ENCODE measurements around the gene KLRK1. TPM values are rescaled to one million over a fixed set of nuclear protein-coding genes. Genes with fewer than 3 reads are reported as not detected.
"Not testable (repeated sequence)": the region's sequence is repeated elsewhere in the genome, so short reads cannot be mapped to it uniquely, and the experiment has no call there.

The KLRK1 gene
- total and polyA plus RNA-seq, 11 donors, result 0.28 to 6.6 (median 0.49) TPM; not detected in 2

- intact Hi-C loops (cut with DNase I), result no loop called here
- no peaks in the 10 kb centered on the region for H3K9me3 ChIP-seq
- H3K4me3 ChIP-seq, result no peak overlapping the region
- no peak for DNase-seq
- H3K27me3 ChIP-seq, result no peaks in the 10 kb centered on the region
- no peak for TF ChIP-seq POLR2A (IDR thresholded peaks at IDR 0.05)
- TF ChIP-seq CTCF (IDR thresholded peaks at IDR 0.05), result no peak
- WGBS, 4 donors, result 60 to 95% (median 93%) methylated on average over 1 of the region's 1 CpG
- H3K4me1 ChIP-seq, result peaks cover 0 to 28% (median 5%) of the 10 kb centered on the region in 12 donors
- no peaks in the 10 kb centered on the region for H3K36me3 ChIP-seq
- no peak overlapping the region for H3K27ac ChIP-seq
- ATAC-seq, result no peak
These were observed 30.9 kb downstream of the KLRK1 start for GRCh38 chr12:10358969-10359368.

GRCh38 chr12:10358131-10358530, 31.7 kb downstream of the KLRK1 start:
- no peak for TF ChIP-seq POLR2A (IDR thresholded peaks at IDR 0.05)
- TF ChIP-seq CTCF (IDR thresholded peaks at IDR 0.05), result no peak
- DNase-seq (no peak), ATAC-seq (no peak)
- Histone ChIP-seq H3K4me3 (no peak overlapping the region), H3K4me1 (peaks cover 0 to 20% (median 1%) of the 10 kb centered on the region in 12 donors), H3K9me3 (no peaks in the 10 kb centered on the region), H3K27ac (no peak overlapping the region), H3K36me3 (no peaks in the 10 kb centered on the region), H3K27me3 (no peaks in the 10 kb centered on the region)
- WGBS, 4 donors, result 61 to 81% (median 76%) methylated on average over 5 of the region's 5 CpGs
- intact Hi-C loops (cut with DNase I), result no loop called here

DNA sequence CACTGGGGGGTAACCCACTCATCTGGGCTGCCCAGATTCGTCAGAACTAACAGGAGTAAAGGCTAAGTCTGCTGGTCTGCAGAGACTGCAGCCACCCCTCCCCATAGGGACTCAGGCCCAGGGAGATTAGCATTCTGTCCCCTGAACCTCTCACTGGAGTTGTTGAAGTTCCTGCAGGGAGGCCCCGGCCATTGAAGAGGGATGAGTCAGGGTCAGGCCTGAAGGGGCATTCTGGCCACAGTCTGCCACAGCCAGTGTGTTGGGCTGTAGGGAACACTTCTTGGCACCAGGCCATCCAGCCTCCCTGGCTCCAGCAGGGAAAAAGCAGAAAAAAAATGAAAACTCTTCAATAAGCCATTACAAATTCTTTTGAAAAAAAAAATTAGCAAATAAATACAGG, 35.3 kb downstream of the KLRK1 start:
- H3K9me3 ChIP-seq, result peaks cover 0 to 10% (median 0%) of the 10 kb centered on the region in 12 donors
- no peak overlapping the region for H3K27ac ChIP-seq
- no peaks in the 10 kb centered on the region for H3K27me3 ChIP-seq
- ATAC-seq (no peak), DNase-seq (no peak)
- TF ChIP-seq POLR2A (IDR thresholded peaks at IDR 0.05), result no peak
- TF ChIP-seq CTCF (IDR thresholded peaks at IDR 0.05), result no peak
- H3K36me3 ChIP-seq, result no peaks in the 10 kb centered on the region
- 47 to 66% (median 58%) methylated on average over 2 of the region's 2 CpGs for WGBS, 4 donors
- intact Hi-C loops (cut with DNase I), result loop anchor here in 1 of 10 donors (5.0 kb wide), 1 partner anchor 197 kb away; no protein-coding TSS in a partner anchor
- H3K4me1 ChIP-seq, result no peaks in the 10 kb centered on the region
- no peak overlapping the region for H3K4me3 ChIP-seq

- no peak overlapping the region for H3K27ac ChIP-seq
- no peak for ATAC-seq
- no peak for DNase-seq
- no peaks in the 10 kb centered on the region for H3K36me3 ChIP-seq
- H3K9me3 ChIP-seq, result peaks cover 0 to 10% (median 0%) of the 10 kb centered on the region in 12 donors
- H3K27me3 ChIP-seq, result no peaks in the 10 kb centered on the region
- no peaks in the 10 kb centered on the region for H3K4me1 ChIP-seq
- intact Hi-C loops (cut with DNase I), result loop anchor here in 1 of 10 donors (5.0 kb wide), 1 partner anchor 197 kb away; no protein-coding TSS in a partner anchor
- TF ChIP-seq POLR2A (IDR thresholded peaks at IDR 0.05) (no peak), CTCF (IDR thresholded peaks at IDR 0.05) (no peak)
- H3K4me3 ChIP-seq, result no peak overlapping the region
- WGBS, 4 donors, result 69 to 82% (median 73%) methylated on average over 2 to 4 of the region's 4 CpGs
These were observed 35.8 kb downstream of the KLRK1 start for GRCh38 chr12:10354071-10354470.

GRCh38 chr12:10351457-10351856, 38.4 kb downstream of the KLRK1 start:
- H3K9me3 ChIP-seq, H3K4me1 ChIP-seq, H3K36me3 ChIP-seq, H3K27ac ChIP-seq, DNase-seq, H3K4me3 ChIP-seq, H3K27me3 ChIP-seq, ATAC-seq: not testable (repeated sequence)
- 49 to 71% (median 59%) methylated on average over 3 of the region's 3 CpGs for WGBS, 4 donors
- intact Hi-C loops (cut with DNase I), result loop anchor here in 1 of 10 donors (5.0 kb wide), 1 partner anchor 194 kb away; no protein-coding TSS in a partner anchor

All from heart left ventricle (tissue), 16 donors.